Hippocampal formation (tissue), 2 donors: ENCODE measurements around the gene MBD3.

ENCODE experiments used
- DNase-seq, 2 donors: peaks; one replicate each; lab custom pipeline; 2025; lab: John Stamatoyannopoulos, UW

The MBD3 gene

DNA sequence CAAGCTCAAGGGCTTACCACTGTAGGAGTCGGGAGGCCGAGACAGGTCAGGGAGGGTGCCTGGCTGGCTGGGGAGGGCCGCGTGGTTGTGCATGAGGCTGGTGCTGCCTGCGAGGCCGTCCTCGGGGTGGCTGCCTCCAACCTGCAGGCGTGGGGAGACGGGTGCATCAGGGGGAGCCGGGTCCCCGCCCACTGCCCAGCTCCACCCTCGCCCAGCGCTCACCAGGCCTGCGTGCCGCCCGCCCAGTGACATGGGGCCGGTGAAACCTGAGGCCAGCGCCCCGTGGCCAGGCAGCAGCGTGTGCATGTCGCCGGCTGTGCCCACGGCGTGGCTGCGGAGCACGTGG is 26.4 kb upstream of the MBD3 start:
- DNase-seq: no peak

DNA sequence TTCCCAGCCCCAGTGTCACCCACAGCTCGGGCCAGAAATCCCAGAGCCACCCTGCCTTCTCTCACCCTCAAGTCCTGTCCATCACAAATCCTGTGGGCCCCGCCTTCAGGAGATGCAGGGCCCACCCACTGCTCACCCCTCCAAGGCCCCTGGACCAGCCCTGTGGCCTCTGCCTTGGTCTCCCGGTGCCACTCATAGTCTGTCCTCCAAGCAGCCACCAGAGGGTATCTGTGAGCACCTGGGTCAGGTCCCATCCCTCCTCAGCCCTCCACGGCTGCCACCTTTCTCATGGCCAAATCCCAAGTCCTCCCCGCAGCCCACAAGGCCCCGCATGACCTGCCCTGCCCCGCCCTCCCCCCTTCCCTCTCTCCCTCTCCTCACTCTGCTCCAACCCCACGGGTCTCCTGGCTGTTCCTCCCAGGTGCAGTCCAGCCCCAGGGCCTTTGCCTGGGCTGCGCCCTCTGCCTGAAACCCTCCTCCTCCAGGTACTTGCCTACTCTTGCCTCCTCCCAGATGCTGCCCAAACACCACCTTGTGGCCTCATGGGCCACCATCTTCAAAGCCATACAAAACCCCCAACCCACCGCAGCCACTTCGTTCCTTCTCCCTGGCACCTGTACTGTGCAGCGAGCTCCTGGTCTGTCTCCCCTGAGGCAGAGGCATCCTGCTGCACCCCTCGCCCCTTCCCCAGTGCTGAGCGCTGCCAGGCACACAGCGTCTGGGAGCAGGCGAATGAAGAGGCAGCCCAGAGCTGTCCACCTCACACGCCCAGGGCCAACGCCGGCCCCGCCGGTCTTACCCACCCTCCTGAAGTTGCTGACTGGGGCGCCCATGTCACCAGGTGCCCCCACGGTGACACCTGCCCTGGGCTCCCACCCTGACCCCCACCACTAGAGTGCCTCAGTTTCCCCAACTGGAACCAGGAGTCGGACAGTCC is 25.8 kb upstream of the MBD3 start:
- no peak for DNase-seq

DNA sequence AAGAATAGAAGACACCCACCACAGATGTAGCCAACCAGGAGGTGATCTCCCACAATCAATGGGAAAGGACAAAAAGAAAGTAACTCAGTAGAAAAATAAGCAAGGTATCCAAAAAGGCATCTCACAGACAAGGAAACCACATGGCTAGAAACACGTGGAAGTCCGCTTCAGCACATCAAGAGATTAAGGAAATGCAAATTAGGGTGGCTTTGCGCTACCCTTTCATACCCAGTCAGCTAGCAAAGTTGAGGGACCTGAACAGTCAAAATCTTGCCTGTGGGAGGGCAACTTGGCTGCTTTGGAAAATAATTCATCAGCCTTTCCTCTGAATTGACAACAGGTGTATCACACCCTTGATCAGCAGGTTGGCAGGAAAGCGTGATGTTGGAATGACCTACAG is 24.2 kb upstream of the MBD3 start:
- DNase-seq: no peak

DNA sequence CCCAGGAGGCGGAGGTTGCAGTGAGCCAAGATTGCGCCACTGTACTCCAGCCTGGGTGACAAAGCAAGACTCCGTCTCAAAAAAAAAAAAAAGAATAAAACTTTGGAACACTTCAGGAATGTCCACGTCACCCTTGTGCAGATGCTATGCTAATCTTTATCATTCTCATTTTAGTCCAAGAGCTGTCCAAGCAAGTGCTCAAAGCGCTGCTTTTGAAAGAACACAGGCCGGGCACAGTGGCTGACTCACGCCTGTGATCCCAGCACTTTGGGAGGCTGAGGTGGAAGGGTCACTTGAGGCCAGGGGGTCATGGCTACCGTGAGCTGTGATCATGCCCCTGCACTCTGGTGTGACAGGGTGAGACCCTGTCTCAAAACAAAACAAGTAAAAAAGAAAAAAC is 23.7 kb upstream of the MBD3 start:
- no peak for DNase-seq

DNA sequence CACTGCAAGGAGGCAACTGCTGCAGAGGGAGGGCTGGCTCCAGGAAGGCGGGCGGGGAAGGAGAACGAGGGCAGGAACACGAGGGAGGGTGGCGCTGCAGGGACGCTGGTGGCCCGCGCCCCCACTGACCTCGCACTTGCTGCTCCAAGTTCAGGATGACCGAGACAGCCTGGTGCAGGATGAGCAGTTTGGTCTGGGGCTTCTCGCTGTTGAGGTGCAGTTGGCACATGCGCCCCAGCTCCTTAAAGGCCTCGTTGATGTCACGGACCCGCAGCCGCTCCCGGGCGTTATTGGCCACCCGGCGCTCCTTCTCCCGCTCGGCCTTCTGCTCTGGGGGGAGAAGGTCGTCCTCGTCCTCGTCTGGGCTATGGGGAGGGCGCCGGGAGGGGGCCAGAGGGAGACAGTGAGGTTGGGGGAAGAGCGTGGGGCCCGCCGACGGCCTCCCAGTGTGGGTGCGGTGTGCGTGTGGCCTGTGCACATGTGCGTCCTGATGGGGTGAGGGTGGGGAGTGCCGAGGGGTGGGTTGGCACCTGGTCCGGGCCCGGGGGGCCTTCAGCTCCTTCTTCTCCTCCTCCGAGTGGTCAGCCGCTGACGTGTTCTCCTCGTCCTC is 22.6 kb upstream of the MBD3 start:
- DNase-seq: no peak

DNA sequence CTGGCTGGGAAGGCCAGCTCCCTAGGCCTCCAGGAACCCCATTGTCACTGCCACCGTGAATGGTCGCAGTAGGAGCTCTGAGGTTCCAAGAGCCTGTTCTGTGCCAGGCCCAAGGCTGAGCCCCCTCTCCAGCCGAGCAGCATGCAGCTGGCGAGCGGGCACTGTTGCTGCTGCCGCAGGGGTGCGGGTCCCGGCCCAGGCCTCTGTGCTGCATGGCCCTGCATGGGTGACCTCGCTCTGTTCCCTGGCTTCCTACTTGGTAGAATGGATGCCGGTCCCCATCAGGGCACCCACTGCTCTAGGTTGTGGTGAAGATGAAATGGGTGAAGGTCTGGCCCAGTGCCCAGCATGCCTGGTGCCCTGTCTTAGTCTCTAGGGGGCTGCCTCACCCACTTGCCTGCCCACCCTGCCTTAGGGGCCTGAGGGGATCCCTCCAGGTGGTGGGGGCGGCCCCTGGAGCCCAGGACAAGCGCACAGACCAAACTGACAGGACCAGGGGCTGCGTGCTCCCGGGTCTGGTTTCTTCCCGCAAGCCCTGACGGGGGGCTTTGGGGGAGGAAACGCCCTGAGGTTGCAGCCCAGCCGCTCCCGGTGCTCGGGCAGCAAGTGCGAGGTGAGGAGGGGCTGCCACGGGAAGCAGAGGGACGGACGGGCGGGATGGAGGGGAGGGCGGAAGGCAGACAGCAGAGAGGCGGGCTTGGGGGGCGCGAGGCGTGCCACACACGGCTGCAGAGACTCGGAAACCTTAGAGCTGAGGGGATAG is 21.3 kb upstream of the MBD3 start:
- DNase-seq: no peak

- DNase-seq: no peak
Observed at GRCh38 chr19:1613146-1613545, 20.5 kb upstream of the MBD3 start.

DNA sequence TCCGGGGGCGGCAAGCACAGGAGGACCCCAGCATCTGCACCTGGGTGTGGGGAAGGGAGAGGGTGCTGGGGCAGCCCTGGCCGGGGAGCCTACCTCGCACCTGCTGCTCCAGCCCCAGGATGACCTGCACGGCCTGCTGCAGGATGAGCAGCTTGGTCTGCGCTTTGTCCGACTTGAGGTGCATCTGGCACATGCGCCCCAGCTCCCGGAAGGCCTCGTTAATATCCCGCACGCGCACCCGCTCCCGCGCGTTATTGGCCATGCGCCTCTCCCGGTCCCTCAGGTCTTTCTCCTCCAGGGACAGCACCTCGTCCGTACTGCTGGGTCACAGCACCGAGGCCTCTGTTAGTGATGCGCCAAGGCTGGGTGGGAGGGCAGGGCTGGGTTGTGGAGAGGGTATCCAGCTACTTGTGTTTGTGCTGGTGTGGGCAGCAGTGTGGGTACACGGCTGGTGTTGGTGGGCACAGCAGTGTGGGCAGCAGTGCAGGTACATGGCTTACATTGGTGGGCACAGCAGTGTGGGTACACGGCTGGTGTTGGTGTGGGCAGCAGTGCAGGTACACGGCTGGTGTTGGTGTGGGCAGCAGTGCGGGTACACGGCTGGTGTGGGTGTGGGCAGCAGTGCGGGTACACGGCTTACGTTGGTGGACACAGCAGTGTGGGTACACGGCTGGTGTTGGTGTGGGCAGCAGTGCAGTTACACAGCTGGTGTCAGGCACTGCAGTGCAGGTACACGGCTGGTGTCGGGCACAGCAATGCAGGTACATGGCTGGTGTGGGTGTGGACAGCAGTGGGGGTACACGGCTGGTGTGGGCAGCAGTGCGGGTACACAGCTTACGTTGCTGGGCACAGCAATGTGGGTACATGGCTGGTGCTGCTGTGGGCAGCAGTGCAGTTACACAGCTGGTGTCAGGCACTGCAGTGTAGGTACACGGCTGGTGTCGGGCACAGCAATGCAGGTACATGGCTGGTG is 19.7 kb upstream of the MBD3 start:
- DNase-seq: no peak

DNA sequence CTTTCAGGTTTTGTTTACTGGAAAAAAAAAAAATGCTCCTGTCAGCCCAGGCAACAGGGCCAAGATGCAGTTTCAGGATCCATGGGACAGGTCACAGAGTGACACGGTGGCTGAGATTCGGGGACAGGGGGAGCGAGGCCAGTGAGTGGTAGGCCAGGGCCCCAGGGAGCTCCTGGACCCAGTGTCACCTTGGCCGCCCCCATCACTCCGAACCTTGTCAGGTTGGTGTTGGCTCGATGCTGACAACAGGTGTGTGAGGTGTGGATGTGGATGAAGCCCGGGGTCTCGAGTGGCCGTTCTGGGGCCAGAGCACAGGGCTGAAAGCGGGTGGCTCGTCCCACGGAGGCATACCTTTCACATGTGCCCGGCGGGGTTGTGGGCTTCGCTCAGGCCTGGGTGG is 18.7 kb upstream of the MBD3 start:
- no peak for DNase-seq

GRCh38 chr19:1610579-1610978 is 17.9 kb upstream of the MBD3 start:
- DNase-seq: no peak

DNA sequence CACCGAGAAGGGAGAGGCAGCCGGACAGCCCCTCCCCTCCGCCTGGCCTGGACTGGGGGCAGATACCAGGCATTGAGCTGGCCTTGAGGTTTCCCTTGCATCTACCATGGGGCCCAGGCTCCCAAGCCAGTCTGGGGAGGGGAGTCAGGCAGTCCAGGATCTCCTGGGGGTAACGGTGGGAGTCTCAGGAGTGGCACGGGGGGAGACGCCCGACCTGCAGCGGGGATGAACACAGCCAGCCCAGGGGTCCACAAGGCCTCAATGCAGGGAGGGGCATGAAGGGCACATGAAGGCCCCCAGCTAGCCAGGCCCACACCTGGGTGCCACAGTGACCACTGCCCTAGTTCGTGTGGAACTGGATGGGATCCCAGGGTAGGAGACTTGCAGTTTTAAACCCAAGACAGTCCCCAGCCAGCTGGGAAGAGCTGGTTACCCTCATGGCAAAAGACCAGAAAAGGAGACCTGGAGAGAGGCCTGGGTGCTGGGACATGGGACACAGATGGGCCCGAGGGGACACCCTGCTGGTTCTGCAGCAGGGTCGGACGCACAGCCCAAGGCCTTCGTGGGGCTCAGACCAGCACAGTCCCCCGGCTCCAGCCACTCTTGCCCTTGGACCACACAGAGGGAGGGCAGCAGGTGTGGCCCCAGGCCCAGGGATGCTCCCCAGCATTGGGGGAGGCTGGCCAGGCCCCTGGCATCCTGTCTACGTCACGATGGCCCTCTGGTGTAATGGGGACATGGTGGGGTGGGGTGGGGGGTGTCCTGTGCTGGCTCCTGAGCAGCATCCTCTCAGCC is 17.2 kb upstream of the MBD3 start:
- DNase-seq: no peak

DNA sequence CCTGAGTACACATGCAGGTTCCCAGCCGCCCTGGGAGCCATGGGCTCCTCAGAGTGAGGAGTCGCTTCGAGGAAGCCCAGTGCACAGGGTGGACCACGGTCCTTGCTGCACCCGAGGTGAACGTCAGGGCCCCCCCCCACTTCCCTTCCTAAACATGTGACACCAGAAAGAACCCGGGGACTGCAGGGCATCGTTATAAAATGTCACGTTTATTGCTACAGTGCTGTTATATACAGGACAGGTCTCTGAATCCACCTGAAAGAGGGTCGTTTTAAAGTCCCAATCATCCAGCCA is 16.4 kb upstream of the MBD3 start:
- no peak for DNase-seq

GRCh38 chr19:1608359-1609102 is 15.9 kb upstream of the MBD3 start:
- no peak for DNase-seq

GRCh38 chr19:1606138-1606651 is 13.5 kb upstream of the MBD3 start:
- DNase-seq: no peak

DNA sequence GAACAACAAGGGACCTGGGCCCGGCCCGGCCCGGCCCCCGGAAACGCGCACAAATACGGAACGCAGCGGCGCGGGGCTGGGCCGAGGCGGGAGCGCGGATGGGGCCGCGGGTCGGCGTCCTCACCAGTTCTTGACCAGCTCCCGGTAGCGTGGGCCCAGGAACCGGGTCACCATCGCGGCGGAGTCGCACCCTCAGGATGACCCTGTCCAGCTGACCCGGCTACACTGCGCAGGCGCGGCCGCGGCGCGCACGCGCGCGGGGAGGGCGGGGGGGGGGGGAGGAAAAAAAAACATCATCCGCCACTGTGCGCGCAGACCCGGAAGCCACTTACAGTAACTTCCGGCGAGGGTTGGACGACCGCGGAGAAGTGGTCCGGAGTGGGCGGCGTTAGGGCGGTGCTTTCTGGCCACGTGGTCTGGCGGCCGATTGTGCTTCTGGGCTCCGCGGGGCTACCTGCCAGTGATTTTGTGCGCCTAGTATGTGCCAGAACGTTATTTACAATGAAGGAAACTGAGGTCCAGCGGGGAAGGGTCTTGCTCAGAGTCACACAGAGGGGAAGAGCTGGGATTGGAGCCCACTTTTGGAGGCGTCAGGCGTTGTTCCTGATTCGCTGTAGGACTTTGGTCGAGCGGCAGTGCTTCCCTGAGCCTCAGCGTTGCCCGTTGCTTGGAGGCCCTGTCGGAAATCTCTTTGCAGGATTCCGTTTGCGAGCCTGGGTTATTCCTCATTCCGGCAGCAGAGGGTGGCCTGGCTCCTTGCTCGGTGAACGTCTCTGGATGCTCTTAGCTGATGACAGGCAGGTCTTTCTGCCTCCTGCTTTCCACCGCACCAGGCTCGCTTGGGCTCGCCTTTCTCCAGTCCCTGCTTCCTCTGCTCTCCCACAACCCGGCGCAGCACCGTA is 12.8 kb upstream of the MBD3 start, which contains the start of gene UQCR11:
Gene UQCR11 (minus strand): TSS at position 227 of the 902 bp plus-strand sequence. CDS start 53 bp downstream, at position 174.
- peak; percentile 88 to 94 for DNase-seq

DNA sequence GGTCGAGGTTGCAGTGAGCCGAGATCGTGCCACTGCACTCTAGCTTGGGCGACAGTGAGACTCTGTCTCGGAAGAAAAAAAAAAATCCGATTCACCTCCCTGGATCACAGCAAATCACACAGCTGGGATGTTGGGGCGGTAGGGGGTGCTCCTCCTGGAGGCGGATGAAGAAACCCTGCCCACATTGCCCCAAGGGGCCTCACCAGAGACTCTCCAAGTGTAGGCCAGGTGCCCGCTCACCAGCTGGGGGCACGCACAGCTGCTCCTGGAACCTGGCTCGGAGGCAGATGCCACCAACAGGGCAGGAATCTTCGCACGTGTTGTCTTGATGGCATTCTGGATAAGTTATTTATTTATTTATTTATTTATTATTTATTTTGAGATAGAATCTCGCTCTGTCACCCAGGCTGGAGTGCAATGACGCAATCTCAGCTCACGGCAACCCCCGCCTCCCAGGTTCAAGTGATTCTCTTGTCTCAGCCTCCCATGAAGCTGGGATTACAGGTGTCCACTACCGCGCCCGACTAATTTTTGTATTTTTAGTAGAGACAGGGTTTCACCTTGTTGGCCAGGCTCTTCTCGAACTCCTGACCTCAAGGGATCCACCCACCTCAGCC is 9.5 kb upstream of the MBD3 start:
- no peak for DNase-seq

DNA sequence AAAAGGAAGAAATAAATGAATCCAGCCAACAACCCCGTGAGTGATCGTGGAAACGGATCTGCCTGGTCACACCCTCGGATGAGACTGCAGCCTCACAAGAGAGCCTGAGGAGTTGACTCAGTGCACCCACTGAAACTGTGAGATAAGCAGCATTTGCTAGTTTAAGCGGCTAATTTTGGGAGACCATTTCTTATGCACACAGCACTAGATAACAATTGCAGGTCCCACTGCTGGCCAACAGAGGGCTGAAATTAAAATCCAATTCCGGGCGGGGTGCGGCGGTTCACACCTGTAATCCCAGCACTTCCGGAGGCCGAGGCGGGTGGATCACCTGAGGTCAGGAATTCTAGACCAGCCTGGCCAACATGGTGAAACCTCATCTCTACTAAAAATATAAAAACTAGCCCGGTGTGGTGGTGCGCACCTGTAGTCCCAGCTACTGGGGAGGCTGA is 9.0 kb upstream of the MBD3 start:
- no peak for DNase-seq

GRCh38 chr19:1599460-1599846 is 6.8 kb upstream of the MBD3 start:
- no peak for DNase-seq
